NOMO-1 treated with dmso at 0.1 percent for 144 hours (cell line): Measurements from ENCODE around the gene LZTR1.

ENCODE experiments used
- DNase-seq: peaks from one replicate; lab custom pipeline; 2025; ENCODE audit not compliant: unreplicated experiment; lab: John Stamatoyannopoulos, UW

Gene LZTR1

GRCh38 chr22:21014202-21014725, 32.2 kb downstream of the LZTR1 start:
- DNase-seq: peak; percentile 89

- no peak for DNase-seq
These were observed 32.8 kb downstream of the LZTR1 start, which contains the start of gene P2RX6 for GRCh38 chr22:21014726-21015465. TSS of gene P2RX6 (plus strand) at chr22:21015165. CDS start at chr22:21015175, 10 bp downstream.

- DNase-seq: no peak
These were observed 33.4 kb downstream of the LZTR1 start for GRCh38 chr22:21015466-21016006.

- DNase-seq: no peak
These were observed 34.7 kb downstream of the LZTR1 start for GRCh38 chr22:21016644-21017420.

GRCh38 chr22:21018314-21018713, 36.2 kb downstream of the LZTR1 start:
- DNase-seq: no peak

- DNase-seq: peak; percentile 3
These were observed 38.8 kb downstream of the LZTR1 start for GRCh38 chr22:21020802-21021429.

- no peak for DNase-seq
These were observed 40.4 kb downstream of the LZTR1 start for GRCh38 chr22:21022507-21022906.

- DNase-seq: no peak
These were observed 41.0 kb downstream of the LZTR1 start for GRCh38 chr22:21022955-21023614.

- DNase-seq: no peak
These were observed 43.2 kb downstream of the LZTR1 start for GRCh38 chr22:21025266-21025665.

GRCh38 chr22:21025763-21026755, 44.0 kb downstream of the LZTR1 start:
- no peak for DNase-seq

- DNase-seq: no peak
These were observed 44.9 kb downstream of the LZTR1 start for GRCh38 chr22:21026783-21027692.

GRCh38 chr22:21028277-21029251, 46.5 kb downstream of the LZTR1 start:
- no peak for DNase-seq

GRCh38 chr22:21029486-21030025, 47.5 kb downstream of the LZTR1 start:
- no peak for DNase-seq

- DNase-seq: no peak
These were observed 47.9 kb downstream of the LZTR1 start for GRCh38 chr22:21030032-21030431.

- DNase-seq: no peak
These were observed 48.8 kb downstream of the LZTR1 start for GRCh38 chr22:21030621-21031544.

- DNase-seq: no peak
These were observed 49.5 kb downstream of the LZTR1 start for GRCh38 chr22:21031545-21032036.
